HepG2 (cell line): Measurements from ENCODE around the gene DYRK2. TPM values are rescaled to one million over a fixed set of nuclear protein-coding genes. Genes with fewer than 3 reads are reported as not detected.

Experiments used
- BCLAF1 ChIP-seq: fragments of 450-650 bp; IDR thresholded peaks from 2 replicates; pipeline ENCODE4 v1.6.1; 2017; ENCODE audit warnings: mild to moderate bottlenecking
- DRAP1 ChIP-seq: IDR thresholded peaks from 2 replicates; pipeline ENCODE4 v1.6.1; 2016; ENCODE audit warnings: missing genetic modification reagents, missing compliant biosample characterization
- FOXA1 ChIP-seq, 2 experiments: fragments of 450-650 bp in 1 of 2; sonication (generic) in 1 of 2; formaldehyde crosslinking in 1 of 2; IDR thresholded peaks; 2 replicates each; pipeline versions ENCODE4 v1.4.0 to v1.6.1; 2016 to 2020; ENCODE audit warnings: missing genetic modification reagents in 1 of 2
- FOXK2 ChIP-seq: fragments of 450-650 bp; IDR thresholded peaks from 2 replicates; pipeline ENCODE4 v1.6.1; 2016
- FOXM1 ChIP-seq: sonication (generic); formaldehyde crosslinking; IDR thresholded peaks from 2 replicates; pipeline ENCODE4 v1.5.0; 2020; ENCODE audit warnings: missing genetic modification reagents
- FOXP4 ChIP-seq: sonication (generic); formaldehyde crosslinking; IDR thresholded peaks from 2 replicates; pipeline ENCODE4 v1.4.0; 2020; ENCODE audit warnings: missing genetic modification reagents
- GATAD2A ChIP-seq: IDR thresholded peaks from 2 replicates; pipeline ENCODE4 v1.6.1; 2016
- HNF4G ChIP-seq, 2 experiments: sonication (generic) in 1 of 2; formaldehyde crosslinking in 1 of 2; IDR thresholded peaks; 2 replicates each; pipeline versions ENCODE4 v1.4.0 to v1.6.1; 2011 to 2020; ENCODE audit warnings: borderline replicate concordance in 2 of 2, low read depth in 2 of 2, mild to moderate bottlenecking in 2 of 2, low read length in 1 of 2, missing genetic modification reagents in 1 of 2, moderate library complexity in 1 of 2
- KDM5A ChIP-seq: fragments of 200-600 bp; sonication (generic); IDR thresholded peaks from 2 replicates; pipeline ENCODE4 v1.7.0; 2018; ENCODE audit warnings: antibody characterized with exemption, mild to moderate bottlenecking, low read length, borderline replicate concordance
- MAX ChIP-seq: IDR thresholded peaks from 2 replicates; pipeline ENCODE4 v1.6.1; 2012; ENCODE audit warnings: inconsistent platforms
- PHF21A ChIP-seq: sonication (generic); formaldehyde crosslinking; IDR thresholded peaks from 2 replicates; pipeline ENCODE4 v1.5.0; 2020; ENCODE audit warnings: mild to moderate bottlenecking, missing genetic modification reagents
- RARA ChIP-seq: IDR thresholded peaks from 2 replicates; pipeline ENCODE4 v1.6.1; 2016; ENCODE audit warnings: missing genetic modification reagents, missing compliant biosample characterization
- SMAD3 ChIP-seq: sonication (generic); formaldehyde crosslinking; IDR thresholded peaks from 2 replicates; pipeline ENCODE4 v1.4.0; 2020; ENCODE audit warnings: missing genetic modification reagents
- SOX13 ChIP-seq, 3 experiments: fragments of 450-650 bp in 1 of 3; sonication (generic) in 1 of 3; formaldehyde crosslinking in 1 of 3; IDR thresholded peaks in 2 of 3; conservative IDR thresholded peaks in 1 of 3; 2 replicates each; pipeline versions ENCODE4 v1.5.0 to v1.6.1; 2016 to 2020; ENCODE audit warnings: antibody characterized with exemption in 1 of 3, mild to moderate bottlenecking in 1 of 3, missing compliant biosample characterization in 1 of 3, missing genetic modification reagents in 1 of 3, moderate library complexity in 1 of 3
- TFAP4 ChIP-seq: sonication (generic); IDR thresholded peaks from 2 replicates; pipeline ENCODE4 v1.6.1; 2016; ENCODE audit warnings: low read depth, borderline replicate concordance
- ZNF256 ChIP-seq: sonication (generic); formaldehyde crosslinking; conservative IDR thresholded peaks from 2 replicates; pipeline ENCODE4 v1.4.0; 2020; ENCODE audit warnings: missing genetic modification reagents
- ZNF264 ChIP-seq: sonication (generic); formaldehyde crosslinking; IDR thresholded peaks from 2 replicates; pipeline ENCODE4 v1.4.0; 2020; ENCODE audit warnings: missing genetic modification reagents
- ZNF335 ChIP-seq: sonication (generic); formaldehyde crosslinking; IDR thresholded peaks from 2 replicates; pipeline ENCODE4 v1.4.0; 2020; ENCODE audit warnings: missing genetic modification reagents
- ZNF564 ChIP-seq: sonication (generic); formaldehyde crosslinking; IDR thresholded peaks from 2 replicates; pipeline ENCODE4 v1.8.1; 2023; ENCODE audit warnings: mild to moderate bottlenecking, missing genetic modification reagents
- ZNF770 ChIP-seq: sonication (generic); formaldehyde crosslinking; IDR thresholded peaks from 2 replicates; pipeline ENCODE4 v1.5.0; 2020; ENCODE audit warnings: mild to moderate bottlenecking, missing genetic modification reagents
- ZNF792 ChIP-seq: IDR thresholded peaks from 2 replicates; pipeline ENCODE4 v1.6.1; 2016
- ZSCAN9 ChIP-seq: IDR thresholded peaks from 2 replicates; pipeline ENCODE4 v1.6.1; 2016; ENCODE audit warnings: borderline replicate concordance
- polyA plus RNA-seq, 8 experiments: library from polyadenylated mRNA; depleted of rRNA in 3 of 8; stranded (reverse) in 7 of 8; unstranded in 1 of 8; fragments of >200 nt; fragmentation: Illumina TruSeq in 4 of 8; extraction: Trizol in 4 of 8; gene quantifications; 2 replicates each; pipeline versions ENCODE4 v1.2.1 to v1.2.3, GENCODE V29; 2011 to 2016; ENCODE audit warnings: low read depth in 4 of 8, missing spikeins in 1 of 8, mixed read lengths in 1 of 8; ENCODE audit not compliant: insufficient read depth in 1 of 8
- total RNA-seq, 5 experiments: library from RNA; depleted of rRNA; stranded (reverse); fragments of >200 nt; fragmentation: Illumina TruSeq; extraction: Trizol; gene quantifications; 2 replicates each; pipeline ENCODE4 v1.2.3, GENCODE V29; 2016; ENCODE audit warnings: low read depth in 1 of 5

Gene DYRK2
- total and polyA plus RNA-seq, 2 of the 13 experiments (the other 11 are each of a cell fraction or from before 2014, with no cell fraction given), result 8.2 to 11.5 TPM

GRCh38 chr12:67710582-67710981, 62.0 kb downstream of the DYRK2 start (continued):
- no peak for TF ChIP-seq FOXP4
- TF ChIP-seq RARA (CRISPR knock-in tag), result peak; percentile 26; the same call in 1 of the 2 replicates
- TF ChIP-seq ZNF256, result no peak
- TF ChIP-seq ZNF264 (CRISPR knock-in tag), result 0 out of 2 replicates have a peak, but pooled peaks have one; percentile 37
- TF ChIP-seq SOX13 (IDR thresholded peaks at IDR 0.05), result no peak
- TF ChIP-seq SOX13 (CRISPR knock-in tag; conservative IDR thresholded peaks at IDR 0.05 in 1 of 2, IDR thresholded peaks at IDR 0.05 in 1 of 2), result peak in 1 of 2 experiments; percentile 6; a peak in 1 of 4 replicates
- TF ChIP-seq ZNF335 (CRISPR knock-in tag), result peak; percentile 54; the same call in 1 of the 2 replicates
- TF ChIP-seq GATAD2A (CRISPR knock-in tag), result peak; percentile 32; the same call in 1 of the 2 replicates
- TF ChIP-seq BCLAF1, result no peak
- peak; percentile 41; the same call in 1 of the 2 replicates for TF ChIP-seq ZNF564 (CRISPR knock-in tag)
- TF ChIP-seq TFAP4, result peak; percentile 89
- TF ChIP-seq HNF4G (IDR thresholded peaks at IDR 0.05; ENCODE audit: borderline replicate concordance, low read depth, low read length), result peak; percentile 66
- TF ChIP-seq HNF4G (CRISPR knock-in tag; IDR thresholded peaks at IDR 0.05; ENCODE audit: borderline replicate concordance, low read depth), result no peak
- 0 out of 2 replicates have a peak, but pooled peaks have one; percentile 30 for TF ChIP-seq SMAD3 (CRISPR knock-in tag)
- TF ChIP-seq FOXK2, result no peak
- TF ChIP-seq DRAP1, result peak; percentile 48; the same call in 1 of the 2 replicates
- no peak for TF ChIP-seq FOXM1 (CRISPR knock-in tag)
- TF ChIP-seq ZNF792 (CRISPR knock-in tag), result no peak
- TF ChIP-seq ZNF770, result 0 out of 2 replicates have a peak, but pooled peaks have one; percentile 15
- TF ChIP-seq PHF21A (CRISPR knock-in tag), result no peak
- TF ChIP-seq MAX, result peak; percentile 17; the same call in 1 of the 2 replicates
- TF ChIP-seq ZSCAN9 (CRISPR knock-in tag), result 0 out of 2 replicates have a peak, but pooled peaks have one; percentile 51
- no peak for TF ChIP-seq KDM5A
- TF ChIP-seq FOXA1 (IDR thresholded peaks at IDR 0.05), result no peak
- peak; percentile 41; the same call in 1 of the 2 replicates for TF ChIP-seq FOXA1 (CRISPR knock-in tag; IDR thresholded peaks at IDR 0.05)
